Measurements from ENCODE around the gene USP40.

Gene USP40

GRCh38 chr2:233448575-233448974 is 118.0 kb downstream of the USP40 start:
- no peak overlapping the region for H2AFZ ChIP-seq (ENCODE audit: low read depth, low read length, severe bottlenecking)
- H3K9ac ChIP-seq (ENCODE audit: low read length): no peak overlapping the region
- TF ChIP-seq, protein P1, sequence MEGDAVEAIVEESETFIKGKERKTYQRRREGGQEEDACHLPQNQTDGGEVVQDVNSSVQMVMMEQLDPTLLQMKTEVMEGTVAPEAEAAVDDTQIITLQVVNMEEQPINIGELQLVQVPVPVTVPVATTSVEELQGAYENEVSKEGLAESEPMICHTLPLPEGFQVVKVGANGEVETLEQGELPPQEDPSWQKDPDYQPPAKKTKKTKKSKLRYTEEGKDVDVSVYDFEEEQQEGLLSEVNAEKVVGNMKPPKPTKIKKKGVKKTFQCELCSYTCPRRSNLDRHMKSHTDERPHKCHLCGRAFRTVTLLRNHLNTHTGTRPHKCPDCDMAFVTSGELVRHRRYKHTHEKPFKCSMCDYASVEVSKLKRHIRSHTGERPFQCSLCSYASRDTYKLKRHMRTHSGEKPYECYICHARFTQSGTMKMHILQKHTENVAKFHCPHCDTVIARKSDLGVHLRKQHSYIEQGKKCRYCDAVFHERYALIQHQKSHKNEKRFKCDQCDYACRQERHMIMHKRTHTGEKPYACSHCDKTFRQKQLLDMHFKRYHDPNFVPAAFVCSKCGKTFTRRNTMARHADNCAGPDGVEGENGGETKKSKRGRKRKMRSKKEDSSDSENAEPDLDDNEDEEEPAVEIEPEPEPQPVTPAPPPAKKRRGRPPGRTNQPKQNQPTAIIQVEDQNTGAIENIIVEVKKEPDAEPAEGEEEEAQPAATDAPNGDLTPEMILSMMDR (IDR thresholded peaks at IDR 0.05; ENCODE audit: insufficient read depth, low read length, poor library complexity, severe bottlenecking): no peak
- no peak for TF ChIP-seq EZH2phosphoT487 (conservative IDR thresholded peaks at IDR 0.05; ENCODE audit: low read length)
- no peak overlapping the region for H3K27ac ChIP-seq (ENCODE audit: low read depth, low read length)
- H3K27me3 ChIP-seq (ENCODE audit: low read length): no peaks in the 10 kb centered on the region
- no peaks in the 10 kb centered on the region for H3F3A ChIP-seq (ENCODE audit: insufficient read depth)
- H3K4me3 ChIP-seq (ENCODE audit: insufficient read depth, low read length, poor library complexity, severe bottlenecking): no peak overlapping the region
- no peaks in the 10 kb centered on the region for H4K20me1 ChIP-seq (ENCODE audit: low read depth, low read length)
- H3K4me2 ChIP-seq (ENCODE audit: low read depth, low read length, poor library complexity, severe bottlenecking): no peak overlapping the region
- H3K36me3 ChIP-seq (ENCODE audit: low read length): no peaks in the 10 kb centered on the region
- no peaks in the 10 kb centered on the region for H3K9me3 ChIP-seq (ENCODE audit: insufficient read depth, low read length)
- H3K9me2 ChIP-seq (replicated peaks; ENCODE audit: insufficient read depth, low read length): no peaks in the 10 kb centered on the region
- H3K79me2 ChIP-seq (ENCODE audit: insufficient read depth, low read length): no peaks in the 10 kb centered on the region

DNA sequence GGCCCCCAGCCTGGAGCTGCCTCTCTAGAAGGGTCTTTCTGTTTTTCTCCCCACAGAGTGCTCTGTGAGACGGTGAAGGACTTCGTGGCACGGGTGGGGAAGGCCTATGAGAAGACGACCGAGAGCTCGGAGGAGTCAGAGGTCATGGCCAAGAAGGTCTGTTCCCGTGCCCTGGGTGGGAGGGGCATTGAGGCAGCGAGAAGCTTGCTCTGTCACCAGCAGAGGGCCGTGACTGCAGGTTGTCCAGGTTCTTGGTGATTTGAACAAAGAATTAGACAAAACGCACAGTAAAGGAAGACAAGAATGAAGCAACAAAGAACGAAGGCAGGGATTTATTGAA is 118.4 kb downstream of the USP40 start:
- H4K20me1 ChIP-seq (ENCODE audit: low read depth, low read length): no peaks in the 10 kb centered on the region
- no peak overlapping the region for H3K27ac ChIP-seq (ENCODE audit: low read depth, low read length)
- H3K9me3 ChIP-seq (ENCODE audit: insufficient read depth, low read length): no peaks in the 10 kb centered on the region
- H3F3A ChIP-seq (ENCODE audit: insufficient read depth): no peaks in the 10 kb centered on the region
- no peak overlapping the region for H3K4me2 ChIP-seq (ENCODE audit: low read depth, low read length, poor library complexity, severe bottlenecking)
- H3K9me2 ChIP-seq (replicated peaks; ENCODE audit: insufficient read depth, low read length): no peaks in the 10 kb centered on the region
- no peak for TF ChIP-seq EZH2phosphoT487 (conservative IDR thresholded peaks at IDR 0.05; ENCODE audit: low read length)
- TF ChIP-seq, protein P1 (IDR thresholded peaks at IDR 0.05; ENCODE audit: insufficient read depth, low read length, poor library complexity, severe bottlenecking): no peak
- H3K27me3 ChIP-seq (ENCODE audit: low read length): no peaks in the 10 kb centered on the region
- H3K4me3 ChIP-seq (ENCODE audit: insufficient read depth, low read length, poor library complexity, severe bottlenecking): no peak overlapping the region
- no peaks in the 10 kb centered on the region for H3K36me3 ChIP-seq (ENCODE audit: low read length)
- H3K79me2 ChIP-seq (ENCODE audit: insufficient read depth, low read length): no peaks in the 10 kb centered on the region
- H2AFZ ChIP-seq (ENCODE audit: low read depth, low read length, severe bottlenecking): no peak overlapping the region
- no peak overlapping the region for H3K9ac ChIP-seq (ENCODE audit: low read length)

DNA sequence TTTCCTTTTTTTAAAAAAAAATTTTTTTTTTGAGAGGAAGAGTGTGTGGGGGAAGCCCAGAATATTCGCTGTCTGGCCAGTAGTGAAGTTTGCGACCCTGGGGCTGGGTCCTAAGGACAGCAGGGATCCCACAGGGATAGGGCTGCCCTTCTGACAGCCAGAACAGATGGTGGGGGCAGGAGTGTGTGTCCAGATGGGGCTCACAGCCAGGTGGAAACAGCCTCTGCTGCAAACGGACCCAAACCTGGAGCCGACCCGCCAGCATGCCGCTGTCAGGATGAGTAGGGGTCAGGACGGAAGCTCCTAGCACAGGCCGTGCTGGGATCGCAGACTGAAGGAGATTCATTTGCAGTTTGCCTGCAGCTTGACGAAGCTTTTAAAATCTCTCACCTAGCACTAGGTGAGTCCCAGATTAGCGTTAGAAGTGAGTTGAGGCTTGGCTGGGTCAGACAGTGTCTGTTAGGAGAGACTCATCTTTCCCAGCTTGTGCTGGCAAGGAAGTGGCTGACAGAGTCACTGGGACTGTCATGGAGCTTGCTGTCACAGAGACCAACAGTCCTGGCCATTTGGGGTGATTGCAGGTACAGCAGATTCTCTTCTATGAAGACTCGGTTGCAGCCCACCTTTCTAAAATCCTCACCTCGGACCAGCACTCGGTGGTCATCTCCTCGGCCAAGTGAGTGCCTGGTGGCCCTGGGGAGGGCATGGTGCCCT is 118.9 kb downstream of the USP40 start:
- H2AFZ ChIP-seq (ENCODE audit: low read depth, low read length, severe bottlenecking): no peak overlapping the region
- H3K9me3 ChIP-seq (ENCODE audit: insufficient read depth, low read length): no peaks in the 10 kb centered on the region
- no peaks in the 10 kb centered on the region for H3K9me2 ChIP-seq (replicated peaks; ENCODE audit: insufficient read depth, low read length)
- no peaks in the 10 kb centered on the region for H3F3A ChIP-seq (ENCODE audit: insufficient read depth)
- H3K4me3 ChIP-seq (ENCODE audit: insufficient read depth, low read length, poor library complexity, severe bottlenecking): no peak overlapping the region
- H3K9ac ChIP-seq (ENCODE audit: low read length): no peak overlapping the region
- H3K27ac ChIP-seq (ENCODE audit: low read depth, low read length): no peak overlapping the region
- H3K27me3 ChIP-seq (ENCODE audit: low read length): no peaks in the 10 kb centered on the region
- H4K20me1 ChIP-seq (ENCODE audit: low read depth, low read length): no peaks in the 10 kb centered on the region
- H3K4me2 ChIP-seq (ENCODE audit: low read depth, low read length, poor library complexity, severe bottlenecking): no peak overlapping the region
- TF ChIP-seq, protein P1 (IDR thresholded peaks at IDR 0.05; ENCODE audit: insufficient read depth, low read length, poor library complexity, severe bottlenecking): no peak
- TF ChIP-seq EZH2phosphoT487 (conservative IDR thresholded peaks at IDR 0.05; ENCODE audit: low read length): no peak
- no peaks in the 10 kb centered on the region for H3K79me2 ChIP-seq (ENCODE audit: insufficient read depth, low read length)
- H3K36me3 ChIP-seq (ENCODE audit: low read length): no peaks in the 10 kb centered on the region
